Measurements from ENCODE around the gene TP53I11.

TP53I11 gene

GRCh38 chr11:44950625-44951476 lies at the start of gene TP53I11:
Gene TP53I11, minus strand, starts transcription at chr11:44950883. Its CDS starts 12,548 bp downstream, at chr11:44938335.
- H3K36me3 ChIP-seq (ENCODE audit: control insufficient read depth, insufficient read depth, low read length) = peaks cover 10% of the 10 kb centered on the region
- H3K4me1 ChIP-seq (ENCODE audit: control insufficient read depth, insufficient read depth, low read length) = peaks cover 28% of the 10 kb centered on the region
- no peaks in the 10 kb centered on the region for H3K27me3 ChIP-seq (ENCODE audit: control insufficient read depth, insufficient read depth, low read length)
- H3K9me3 ChIP-seq (ENCODE audit: control insufficient read depth, insufficient read depth, low read length) = no peaks in the 10 kb centered on the region
- peak within 1 kb of the TSS; percentile 74 for H3K4me3 ChIP-seq (ENCODE audit: low read depth, low read length)
- H3K9ac ChIP-seq (ENCODE audit: low read depth, low read length) = peak within 1 kb of the TSS; percentile 70

- Histone ChIP-seq H3K9me3 (ENCODE audit: control insufficient read depth, insufficient read depth, low read length) (no peaks in the 10 kb centered on the region), H3K9ac (ENCODE audit: low read depth, low read length) (no peak overlapping the region), H3K36me3 (ENCODE audit: control insufficient read depth, insufficient read depth, low read length) (no peaks in the 10 kb centered on the region), H3K4me1 (ENCODE audit: control insufficient read depth, insufficient read depth, low read length) (no peaks in the 10 kb centered on the region), H3K27me3 (ENCODE audit: control insufficient read depth, insufficient read depth, low read length) (no peaks in the 10 kb centered on the region), H3K4me3 (ENCODE audit: low read depth, low read length) (no peak overlapping the region)
Observed at GRCh38 chr11:44999068-44999467, 48.4 kb upstream of the TP53I11 start.

- no peak overlapping the region for H3K9ac ChIP-seq (ENCODE audit: low read depth, low read length)
- H3K36me3 ChIP-seq (ENCODE audit: control insufficient read depth, insufficient read depth, low read length) = no peaks in the 10 kb centered on the region
- H3K4me3 ChIP-seq (ENCODE audit: low read depth, low read length) = no peak overlapping the region
- no peaks in the 10 kb centered on the region for H3K27me3 ChIP-seq (ENCODE audit: control insufficient read depth, insufficient read depth, low read length)
- H3K9me3 ChIP-seq (ENCODE audit: control insufficient read depth, insufficient read depth, low read length) = no peaks in the 10 kb centered on the region
- no peaks in the 10 kb centered on the region for H3K4me1 ChIP-seq (ENCODE audit: control insufficient read depth, insufficient read depth, low read length)
Observed at GRCh38 chr11:44998051-44998450, 47.4 kb upstream of the TP53I11 start.

- no peaks in the 10 kb centered on the region for H3K27me3 ChIP-seq (ENCODE audit: control insufficient read depth, insufficient read depth, low read length)
- H3K9me3 ChIP-seq (ENCODE audit: control insufficient read depth, insufficient read depth, low read length) = no peaks in the 10 kb centered on the region
- no peaks in the 10 kb centered on the region for H3K36me3 ChIP-seq (ENCODE audit: control insufficient read depth, insufficient read depth, low read length)
- H3K4me1 ChIP-seq (ENCODE audit: control insufficient read depth, insufficient read depth, low read length) = no peaks in the 10 kb centered on the region
- no peak overlapping the region for H3K4me3 ChIP-seq (ENCODE audit: low read depth, low read length)
- H3K9ac ChIP-seq (ENCODE audit: low read depth, low read length) = no peak overlapping the region
Observed at GRCh38 chr11:44997566-44997965, 46.9 kb upstream of the TP53I11 start.

- Histone ChIP-seq H3K9me3 (ENCODE audit: control insufficient read depth, insufficient read depth, low read length) (no peaks in the 10 kb centered on the region), H3K4me3 (ENCODE audit: low read depth, low read length) (no peak overlapping the region), H3K9ac (ENCODE audit: low read depth, low read length) (no peak overlapping the region), H3K4me1 (ENCODE audit: control insufficient read depth, insufficient read depth, low read length) (no peaks in the 10 kb centered on the region), H3K27me3 (ENCODE audit: control insufficient read depth, insufficient read depth, low read length) (no peaks in the 10 kb centered on the region), H3K36me3 (ENCODE audit: control insufficient read depth, insufficient read depth, low read length) (no peaks in the 10 kb centered on the region)
Observed at GRCh38 chr11:44994753-44995152, 44.1 kb upstream of the TP53I11 start.

GRCh38 chr11:44993971-44994704 lies 43.5 kb upstream of the TP53I11 start:
- no peak overlapping the region for H3K9ac ChIP-seq (ENCODE audit: low read depth, low read length)
- no peaks in the 10 kb centered on the region for H3K9me3 ChIP-seq (ENCODE audit: control insufficient read depth, insufficient read depth, low read length)
- no peaks in the 10 kb centered on the region for H3K36me3 ChIP-seq (ENCODE audit: control insufficient read depth, insufficient read depth, low read length)
- H3K4me3 ChIP-seq (ENCODE audit: low read depth, low read length) = no peak overlapping the region
- no peaks in the 10 kb centered on the region for H3K4me1 ChIP-seq (ENCODE audit: control insufficient read depth, insufficient read depth, low read length)
- H3K27me3 ChIP-seq (ENCODE audit: control insufficient read depth, insufficient read depth, low read length) = no peaks in the 10 kb centered on the region

- H3K9me3 ChIP-seq (ENCODE audit: control insufficient read depth, insufficient read depth, low read length) = no peaks in the 10 kb centered on the region
- no peak overlapping the region for H3K9ac ChIP-seq (ENCODE audit: low read depth, low read length)
- no peaks in the 10 kb centered on the region for H3K36me3 ChIP-seq (ENCODE audit: control insufficient read depth, insufficient read depth, low read length)
- no peak overlapping the region for H3K4me3 ChIP-seq (ENCODE audit: low read depth, low read length)
- no peaks in the 10 kb centered on the region for H3K27me3 ChIP-seq (ENCODE audit: control insufficient read depth, insufficient read depth, low read length)
- H3K4me1 ChIP-seq (ENCODE audit: control insufficient read depth, insufficient read depth, low read length) = no peaks in the 10 kb centered on the region
Observed at GRCh38 chr11:44992774-44993173, 42.1 kb upstream of the TP53I11 start.

- H3K36me3 ChIP-seq (ENCODE audit: control insufficient read depth, insufficient read depth, low read length) = no peaks in the 10 kb centered on the region
- H3K9me3 ChIP-seq (ENCODE audit: control insufficient read depth, insufficient read depth, low read length) = no peaks in the 10 kb centered on the region
- H3K4me1 ChIP-seq (ENCODE audit: control insufficient read depth, insufficient read depth, low read length) = no peaks in the 10 kb centered on the region
- H3K27me3 ChIP-seq (ENCODE audit: control insufficient read depth, insufficient read depth, low read length) = no peaks in the 10 kb centered on the region
- no peak overlapping the region for H3K4me3 ChIP-seq (ENCODE audit: low read depth, low read length)
- no peak overlapping the region for H3K9ac ChIP-seq (ENCODE audit: low read depth, low read length)
Observed at GRCh38 chr11:44992181-44992582, 41.5 kb upstream of the TP53I11 start.

GRCh38 chr11:44990665-44991064 lies 40.0 kb upstream of the TP53I11 start:
- H3K9ac ChIP-seq (ENCODE audit: low read depth, low read length) = no peak overlapping the region
- no peak overlapping the region for H3K4me3 ChIP-seq (ENCODE audit: low read depth, low read length)
- H3K9me3 ChIP-seq (ENCODE audit: control insufficient read depth, insufficient read depth, low read length) = no peaks in the 10 kb centered on the region
- no peaks in the 10 kb centered on the region for H3K4me1 ChIP-seq (ENCODE audit: control insufficient read depth, insufficient read depth, low read length)
- H3K36me3 ChIP-seq (ENCODE audit: control insufficient read depth, insufficient read depth, low read length) = no peaks in the 10 kb centered on the region
- no peaks in the 10 kb centered on the region for H3K27me3 ChIP-seq (ENCODE audit: control insufficient read depth, insufficient read depth, low read length)

- no peaks in the 10 kb centered on the region for H3K27me3 ChIP-seq (ENCODE audit: control insufficient read depth, insufficient read depth, low read length)
- H3K4me1 ChIP-seq (ENCODE audit: control insufficient read depth, insufficient read depth, low read length) = no peaks in the 10 kb centered on the region
- H3K9me3 ChIP-seq (ENCODE audit: control insufficient read depth, insufficient read depth, low read length) = no peaks in the 10 kb centered on the region
- H3K9ac ChIP-seq (ENCODE audit: low read depth, low read length) = no peak overlapping the region
- H3K4me3 ChIP-seq (ENCODE audit: low read depth, low read length) = no peak overlapping the region
- no peaks in the 10 kb centered on the region for H3K36me3 ChIP-seq (ENCODE audit: control insufficient read depth, insufficient read depth, low read length)
Observed at GRCh38 chr11:44989831-44990566, 39.3 kb upstream of the TP53I11 start.

GRCh38 chr11:44988981-44989635 lies 38.4 kb upstream of the TP53I11 start:
- Histone ChIP-seq H3K4me3 (ENCODE audit: low read depth, low read length) (no peak overlapping the region), H3K36me3 (ENCODE audit: control insufficient read depth, insufficient read depth, low read length) (no peaks in the 10 kb centered on the region), H3K4me1 (ENCODE audit: control insufficient read depth, insufficient read depth, low read length) (no peaks in the 10 kb centered on the region), H3K27me3 (ENCODE audit: control insufficient read depth, insufficient read depth, low read length) (no peaks in the 10 kb centered on the region), H3K9me3 (ENCODE audit: control insufficient read depth, insufficient read depth, low read length) (no peaks in the 10 kb centered on the region), H3K9ac (ENCODE audit: low read depth, low read length) (no peak overlapping the region)
